GM19193 (cell line): ENCODE data around the gene OPN1MW3.
"Not testable (repeated sequence)": the region's sequence is repeated elsewhere in the genome, so short reads cannot be mapped to it uniquely, and the experiment has no call there.

ENCODE experiments used
- POLR2A ChIP-seq: IDR thresholded peaks from 4 replicates; pipeline ENCODE4 v1.6.1; 2011; ENCODE audit not compliant: insufficient read depth, insufficient read length; ENCODE audit errors: extremely low read depth

Gene OPN1MW3

DNA sequence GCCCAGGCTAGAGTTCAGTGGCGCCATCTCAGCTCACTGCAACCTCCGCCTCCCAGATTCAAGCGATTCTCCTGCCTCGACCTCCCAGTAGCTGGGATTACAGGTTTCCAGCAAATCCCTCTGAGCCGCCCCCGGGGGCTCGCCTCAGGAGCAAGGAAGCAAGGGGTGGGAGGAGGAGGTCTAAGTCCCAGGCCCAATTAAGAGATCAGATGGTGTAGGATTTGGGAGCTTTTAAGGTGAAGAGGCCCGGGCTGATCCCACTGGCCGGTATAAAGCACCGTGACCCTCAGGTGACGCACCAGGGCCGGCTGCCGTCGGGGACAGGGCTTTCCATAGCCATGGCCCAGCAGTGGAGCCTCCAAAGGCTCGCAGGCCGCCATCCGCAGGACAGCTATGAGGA lies at the start of gene OPN1MW3:
Gene OPN1MW3 (plus strand): TSS at position 301 of the 400 bp plus-strand sequence. CDS start 38 bp downstream, at position 339.
- TF ChIP-seq POLR2A: not testable (repeated sequence)

DNA sequence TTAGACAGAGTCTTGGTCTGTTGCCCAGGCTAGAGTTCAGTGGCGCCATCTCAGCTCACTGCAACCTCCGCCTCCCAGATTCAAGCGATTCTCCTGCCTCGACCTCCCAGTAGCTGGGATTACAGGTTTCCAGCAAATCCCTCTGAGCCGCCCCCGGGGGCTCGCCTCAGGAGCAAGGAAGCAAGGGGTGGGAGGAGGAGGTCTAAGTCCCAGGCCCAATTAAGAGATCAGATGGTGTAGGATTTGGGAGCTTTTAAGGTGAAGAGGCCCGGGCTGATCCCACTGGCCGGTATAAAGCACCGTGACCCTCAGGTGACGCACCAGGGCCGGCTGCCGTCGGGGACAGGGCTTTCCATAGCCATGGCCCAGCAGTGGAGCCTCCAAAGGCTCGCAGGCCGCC lies 37.9 kb upstream of the OPN1MW3 start, which contains the start of gene OPN1MW2:
Gene OPN1MW2 (plus strand): TSS at position 301 of the 400 bp plus-strand sequence. CDS start 60 bp downstream, at position 361.
- TF ChIP-seq POLR2A: not testable (repeated sequence)

DNA sequence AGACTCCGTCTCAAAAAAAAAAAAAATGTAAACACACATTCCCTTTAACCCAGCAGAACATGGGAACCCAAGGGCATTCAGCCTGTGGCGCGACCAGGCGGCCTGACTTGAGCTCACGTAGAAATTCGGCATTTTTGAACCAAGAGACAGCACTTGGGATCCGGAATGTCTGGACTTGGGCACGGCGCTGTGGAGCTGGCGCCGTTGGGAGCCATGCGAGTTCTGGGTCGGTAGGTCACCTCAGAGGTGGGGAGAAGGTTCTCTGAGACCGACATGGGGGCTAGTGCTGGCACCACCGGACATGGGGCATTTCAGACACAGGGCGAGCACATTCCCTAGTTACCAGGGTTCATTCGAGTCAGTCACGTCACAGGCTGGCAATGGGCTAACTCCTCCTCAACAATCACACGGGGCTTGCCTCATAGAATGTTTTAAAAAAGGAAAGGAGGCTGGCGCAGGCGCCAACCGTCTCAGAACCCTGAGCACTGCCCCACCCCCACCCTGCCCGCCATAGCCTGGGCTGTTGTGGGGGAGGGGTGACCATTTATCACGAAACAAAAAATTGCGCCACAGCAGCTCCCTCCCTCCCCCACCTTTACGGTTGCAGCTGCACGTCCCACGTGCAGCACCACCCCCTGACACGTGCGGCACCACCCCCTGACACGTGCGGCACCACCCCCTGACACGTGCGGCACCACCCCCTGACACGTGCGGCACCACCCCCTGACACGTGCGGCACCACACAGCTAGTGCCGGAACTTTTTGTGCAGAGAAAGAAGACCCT lies 37.6 kb downstream of the OPN1MW3 start, which contains the start of gene TEX28:
Gene TEX28 (minus strand): TSS at position 334 of the 784 bp plus-strand sequence. CDS start 3,007 bp downstream, outside the sequence.
- TF ChIP-seq POLR2A: no peak

DNA sequence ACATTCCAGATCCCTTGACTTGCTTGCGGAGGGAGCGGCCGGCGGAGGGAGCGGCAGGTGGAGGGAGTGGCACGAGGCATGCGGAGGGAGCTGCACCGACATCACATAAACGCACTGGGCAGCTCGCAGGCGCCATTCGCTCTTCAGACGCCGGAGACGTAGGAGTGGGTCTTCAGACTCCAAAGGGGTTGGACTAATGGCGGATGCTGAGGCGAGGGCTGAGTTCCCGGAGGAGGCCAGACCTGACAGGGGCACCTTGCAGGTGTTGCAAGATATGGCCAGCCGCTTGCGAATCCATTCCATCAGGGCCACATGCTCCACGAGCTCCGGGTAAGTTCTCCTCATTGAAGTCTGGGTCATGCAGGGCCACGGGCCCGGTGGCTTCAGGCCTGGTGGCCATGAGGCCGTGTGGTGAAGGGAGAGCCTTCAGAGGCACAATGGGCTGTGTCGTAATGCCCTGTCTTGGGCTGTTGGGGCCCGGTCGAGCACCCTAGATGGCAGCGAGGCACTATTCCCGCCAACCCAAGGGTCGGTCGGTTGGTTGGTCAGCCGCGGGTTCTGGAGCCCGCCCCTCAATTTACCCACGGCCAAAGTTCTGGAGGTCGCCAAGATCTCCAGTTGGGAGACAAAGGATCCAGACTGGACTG lies 38.4 kb downstream of the OPN1MW3 start, which contains the start of gene TKTL1:
Gene TKTL1 (plus strand): TSS at position 132 of the 647 bp plus-strand sequence. CDS start 65 bp downstream, at position 197.
- no peak for TF ChIP-seq POLR2A

DNA sequence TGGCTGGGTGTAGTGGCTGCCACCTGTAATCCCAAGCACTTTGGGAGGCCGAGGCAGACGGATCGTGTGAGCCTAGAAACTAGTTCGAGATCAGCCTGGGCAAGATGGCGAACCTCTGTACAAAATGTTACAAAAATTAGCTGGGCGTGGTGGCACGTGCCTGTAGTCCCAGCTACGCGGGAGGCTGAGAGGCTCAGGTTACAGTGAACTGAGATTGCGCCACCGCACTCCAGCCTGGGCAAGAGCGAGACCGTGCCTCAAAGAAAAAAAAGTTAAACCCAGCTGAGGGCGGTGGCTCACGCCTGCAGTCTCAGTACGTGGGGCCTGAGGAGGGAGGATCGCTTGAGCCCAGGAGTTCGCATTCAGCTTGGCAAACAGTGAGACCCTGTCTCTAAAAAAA lies 39.3 kb downstream of the OPN1MW3 start:
- TF ChIP-seq POLR2A: no peak

DNA sequence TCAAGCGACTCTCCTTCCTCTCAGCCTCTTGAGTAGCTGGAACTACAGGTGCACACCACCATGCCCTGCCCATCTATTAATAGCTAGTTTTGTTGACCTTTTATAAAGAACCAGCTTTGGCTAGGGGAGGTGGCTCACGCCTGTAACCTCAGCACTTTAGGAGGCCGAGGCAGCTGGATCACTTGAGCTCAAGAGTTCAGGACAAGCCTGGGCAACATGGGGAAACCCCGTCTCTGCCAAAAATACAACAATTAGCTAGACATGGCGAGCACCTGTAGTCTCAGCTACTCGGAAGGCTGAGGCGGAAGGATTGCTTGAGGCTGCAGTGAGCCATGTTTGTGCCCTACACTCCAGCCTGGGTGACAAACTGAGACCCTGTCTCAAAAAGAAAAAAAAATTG lies 40.9 kb downstream of the OPN1MW3 start:
- no peak for TF ChIP-seq POLR2A

DNA sequence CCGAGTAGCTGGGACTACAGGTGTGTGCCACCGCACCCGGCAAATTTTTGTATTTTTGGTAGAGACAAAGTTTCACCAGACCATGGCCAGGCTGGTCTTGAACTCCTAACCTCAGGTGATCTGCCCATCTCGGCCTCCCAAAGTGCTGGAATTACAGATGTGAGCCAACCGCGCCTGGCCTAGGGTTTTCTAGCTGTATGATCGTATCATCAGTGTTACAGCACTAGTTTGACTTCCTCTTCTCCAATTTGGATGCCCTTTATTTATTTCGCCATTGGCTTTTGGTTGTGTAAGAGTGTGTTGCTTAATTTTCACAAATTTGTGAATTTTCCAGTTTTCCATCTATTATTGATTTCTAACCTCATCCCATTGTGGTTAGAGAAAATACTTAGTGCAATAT lies 43.4 kb downstream of the OPN1MW3 start:
- TF ChIP-seq POLR2A: no peak

DNA sequence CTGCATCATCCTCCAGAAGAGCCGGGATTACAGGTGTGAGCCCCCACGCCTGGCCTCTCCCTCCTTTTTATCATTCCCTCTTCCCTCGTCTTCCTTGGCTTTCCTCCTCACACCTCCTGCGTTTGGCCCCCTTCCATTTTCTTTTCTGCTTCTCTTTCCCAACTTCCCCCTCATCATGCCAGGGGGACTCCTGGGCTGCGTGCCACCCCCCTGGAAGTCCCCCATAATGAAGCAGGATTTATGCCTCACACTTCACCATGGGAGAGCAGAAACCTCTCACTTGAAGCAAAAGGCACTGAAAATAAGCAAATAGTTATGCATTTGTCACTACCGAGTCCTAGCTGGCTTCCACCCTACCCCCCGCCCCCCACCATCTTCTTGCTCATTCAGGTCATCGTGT lies 46.1 kb downstream of the OPN1MW3 start:
- TF ChIP-seq POLR2A: no peak

DNA sequence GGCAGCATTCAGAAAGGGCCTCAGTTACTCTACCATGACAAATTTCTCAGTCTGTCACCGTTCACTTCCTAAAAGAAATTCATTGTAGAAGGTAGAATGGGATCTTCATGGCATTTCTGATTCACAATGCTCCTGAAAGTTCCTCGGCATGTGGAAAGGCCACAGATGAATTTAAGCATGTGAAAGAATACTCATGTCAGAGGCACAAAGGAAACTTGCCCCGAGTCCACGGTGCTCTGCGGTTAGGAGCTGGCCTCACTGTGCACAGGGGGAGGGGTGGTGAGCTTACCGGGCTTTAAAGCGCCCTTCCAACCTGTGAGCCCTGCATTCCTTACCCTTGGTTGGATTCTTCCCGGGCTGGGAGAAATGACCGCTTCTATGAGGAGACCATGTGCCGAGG lies 47.5 kb downstream of the OPN1MW3 start:
- no peak for TF ChIP-seq POLR2A

DNA sequence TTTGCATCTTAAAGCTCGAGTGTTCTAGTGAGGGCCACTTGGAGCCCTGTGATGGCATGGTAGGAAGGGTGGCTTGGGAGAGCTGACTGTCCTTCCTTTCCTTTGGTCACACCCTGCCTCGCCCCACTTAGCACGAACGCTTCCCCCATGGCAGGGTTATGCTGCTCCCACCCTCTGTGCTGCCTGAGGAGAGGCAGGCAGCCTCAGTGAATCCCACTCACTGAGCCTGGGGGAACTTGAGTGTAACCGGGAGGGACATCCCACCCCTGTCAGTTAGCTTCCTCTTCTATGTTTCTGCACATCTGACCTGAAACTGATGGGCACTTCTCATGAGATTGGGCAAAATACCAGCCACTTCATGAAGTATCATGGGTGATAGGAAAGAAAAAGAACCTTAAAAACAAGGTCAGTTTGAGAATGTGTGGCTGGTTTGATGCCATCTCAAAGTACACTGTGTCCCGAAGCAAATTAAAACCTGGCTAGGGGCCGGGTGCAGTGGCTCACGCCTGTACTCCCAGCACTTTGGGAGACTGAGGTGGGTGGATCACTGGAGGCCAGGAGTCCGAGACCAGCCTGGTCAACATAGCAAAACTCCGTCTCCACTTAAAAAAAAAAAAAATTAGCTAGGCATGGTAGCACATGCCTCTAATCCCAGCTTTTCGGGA lies 48.3 kb downstream of the OPN1MW3 start:
- no peak for TF ChIP-seq POLR2A

DNA sequence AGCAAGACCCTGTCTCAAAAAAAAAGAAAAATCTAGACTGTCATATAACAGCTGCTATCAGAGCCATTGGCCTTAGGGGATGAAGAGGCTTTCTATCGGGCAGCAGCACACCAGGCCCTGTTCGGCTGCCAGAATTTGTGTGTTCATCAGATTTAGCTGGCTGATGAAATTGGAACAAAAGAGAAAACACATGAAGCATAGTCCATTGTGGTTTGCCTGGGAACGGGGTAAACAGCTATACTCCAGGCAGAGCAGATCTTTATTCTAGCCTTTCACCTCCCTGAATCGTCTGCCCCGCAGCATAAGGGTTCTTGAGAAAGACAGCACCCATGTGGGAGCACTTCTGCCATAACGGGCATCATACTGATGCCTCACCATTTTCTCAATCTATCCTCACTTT lies 49.8 kb downstream of the OPN1MW3 start:
- TF ChIP-seq POLR2A: no peak

DNA sequence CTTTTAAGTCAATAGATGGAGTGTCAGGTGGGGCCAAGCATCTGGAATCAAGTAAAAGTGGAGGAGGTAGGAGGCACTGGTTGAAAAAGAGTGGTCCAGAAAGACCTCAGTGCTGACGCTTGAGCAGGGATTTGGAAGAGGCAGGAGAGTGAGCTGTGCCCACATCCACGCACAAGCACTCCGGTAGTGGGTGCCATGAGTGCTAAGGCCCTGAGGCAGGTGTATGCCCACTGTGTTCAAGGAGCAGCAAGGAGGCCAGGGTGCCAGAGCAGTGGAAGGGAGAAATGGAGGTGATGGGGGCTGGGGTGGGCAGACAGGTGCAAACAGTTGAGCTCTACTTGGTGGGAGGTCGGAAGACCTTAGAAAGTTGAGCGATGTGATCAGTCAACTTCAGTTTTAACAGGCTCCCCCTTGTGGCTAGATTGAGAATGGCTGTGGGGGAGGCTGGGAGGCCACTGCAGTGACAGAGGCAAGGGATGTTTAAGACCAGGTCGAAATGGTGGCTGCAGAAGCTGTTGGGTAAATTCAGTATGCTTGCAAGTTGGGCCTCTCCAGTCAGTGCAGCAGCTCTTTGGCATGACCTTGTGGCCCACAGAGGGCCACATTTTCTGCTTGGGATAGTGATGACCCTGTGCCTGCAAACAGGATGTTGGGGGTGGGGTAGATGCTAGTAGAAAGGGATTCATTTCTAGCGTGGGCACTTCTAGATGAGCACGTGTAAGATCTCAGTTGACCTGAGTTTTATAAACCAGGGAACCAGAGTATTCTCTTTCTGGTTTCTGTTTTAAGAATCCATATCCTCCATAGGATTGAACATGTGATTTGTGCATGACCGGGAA lies 50.9 kb downstream of the OPN1MW3 start:
- TF ChIP-seq POLR2A: no peak

DNA sequence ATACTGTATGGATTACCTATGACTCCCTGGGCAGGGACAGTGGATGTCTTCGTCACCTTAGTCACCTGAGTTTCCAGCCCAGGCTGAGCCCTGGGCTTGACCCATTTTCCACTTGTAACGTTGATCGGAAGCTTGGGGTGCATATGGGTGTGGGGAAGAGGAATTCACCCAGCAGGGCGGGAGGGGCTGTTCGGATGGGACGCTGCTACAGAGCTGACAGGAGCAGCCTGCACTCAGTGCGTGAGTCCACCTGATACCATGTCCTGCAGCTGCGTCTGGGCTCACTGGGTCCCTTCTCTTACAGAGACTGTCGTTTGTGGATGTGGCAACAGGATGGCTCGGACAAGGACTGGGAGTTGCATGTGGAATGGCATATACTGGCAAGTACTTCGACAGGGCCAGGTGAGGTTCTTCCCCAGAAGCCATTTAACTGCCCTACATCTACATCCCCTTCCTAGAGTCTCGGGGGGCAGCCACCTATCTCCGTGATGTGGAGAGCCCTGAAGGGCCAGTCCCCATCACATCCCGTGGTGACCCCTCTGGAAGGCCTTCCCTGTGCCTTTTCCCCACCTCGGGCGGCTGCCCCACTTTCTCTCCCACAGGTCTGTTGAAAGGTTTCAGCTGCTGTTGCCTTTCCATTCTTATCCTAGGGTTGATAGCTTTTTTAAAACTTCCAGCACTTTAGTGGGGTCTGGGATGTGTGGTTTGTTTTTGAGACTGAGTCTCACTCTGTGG lies 51.8 kb downstream of the OPN1MW3 start:
- no peak for TF ChIP-seq POLR2A

DNA sequence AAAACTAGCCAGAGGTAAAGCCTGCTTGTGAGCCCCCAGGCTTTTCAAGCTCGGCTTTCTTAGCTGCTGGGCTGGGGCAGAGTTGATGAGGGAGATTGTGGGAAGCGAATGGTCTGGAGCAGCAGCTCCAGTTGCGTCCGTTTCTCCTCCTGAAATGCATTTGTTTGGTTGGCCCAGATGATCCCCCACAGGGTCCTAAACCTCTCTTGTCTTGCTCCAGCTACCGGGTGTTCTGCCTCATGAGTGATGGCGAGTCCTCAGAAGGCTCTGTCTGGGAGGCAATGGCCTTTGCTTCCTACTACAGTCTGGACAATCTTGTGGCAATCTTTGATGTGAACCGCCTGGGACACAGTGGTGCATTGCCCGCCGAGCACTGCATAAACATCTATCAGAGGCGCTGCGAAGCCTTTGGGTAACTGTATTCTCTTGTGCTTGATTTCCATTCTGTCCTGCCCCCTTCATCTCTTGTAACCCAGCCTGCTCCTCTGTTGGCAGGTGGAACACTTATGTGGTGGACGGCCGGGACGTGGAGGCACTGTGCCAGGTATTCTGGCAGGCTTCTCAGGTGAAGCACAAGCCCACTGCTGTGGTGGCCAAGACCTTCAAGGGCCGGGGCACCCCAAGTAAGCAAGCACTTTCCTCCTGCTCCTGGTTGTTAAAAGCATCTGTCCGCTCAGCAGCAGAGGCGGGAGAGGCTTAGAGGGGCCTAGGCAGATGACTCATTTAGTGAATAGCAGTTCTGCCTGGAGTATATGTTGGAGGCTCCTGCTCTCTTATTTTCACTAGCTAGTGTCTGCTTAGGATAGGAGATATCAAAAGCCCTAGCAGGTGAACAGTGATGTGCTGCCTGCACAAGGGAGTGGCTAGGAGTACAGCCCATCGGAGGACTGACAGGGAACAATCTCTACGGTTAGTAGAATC lies 53.5 kb downstream of the OPN1MW3 start:
- no peak for TF ChIP-seq POLR2A
